ENCODE measurements around the gene WFS1.

GRCh38 chr4:6301732-6302442 lies 32.2 kb downstream of the WFS1 start:
- TF ChIP-seq POLR2A (IDR thresholded peaks at IDR 0.05) (no peak), CTCF (IDR thresholded peaks at IDR 0.05) (no peak)

Data from upper lobe of left lung (tissue), 4 donors.